Trophoblast cell (in vitro differentiated cells and primary cell): Measurements from ENCODE around the gene SLC33A1.
A peak's percentile ranks its signal among the peaks of the same experiment; 100 is the strongest.

Experiments used
- DNase-seq, 2 donors: peaks; one replicate each; pipeline ENCODE4 v3.0.0-alpha.2; 2016
- H2AFZ ChIP-seq: 2 replicates; pipeline ENCODE4 v1.6.1; 2013; ENCODE audit warnings: low read length, moderate library complexity, mild to moderate bottlenecking; ENCODE audit not compliant: insufficient read depth, poor library complexity
- H2AK5ac ChIP-seq: 2 replicates; pipeline ENCODE4 v1.6.1; 2013; ENCODE audit warnings: mild to moderate bottlenecking, low read length
- H2BK120ac ChIP-seq: 2 replicates; pipeline ENCODE4 v1.6.1; 2013; ENCODE audit warnings: low read length, mild to moderate bottlenecking, moderate library complexity; ENCODE audit not compliant: insufficient read depth, poor library complexity
- H2BK12ac ChIP-seq: 2 replicates; pipeline ENCODE4 v1.6.1; 2013; ENCODE audit warnings: mild to moderate bottlenecking, low read length, moderate library complexity
- H2BK5ac ChIP-seq: 2 replicates; pipeline ENCODE4 v1.6.1; 2013; ENCODE audit warnings: low read length, low read depth, moderate library complexity, mild to moderate bottlenecking; ENCODE audit not compliant: poor library complexity
- H3K14ac ChIP-seq: 2 replicates; pipeline ENCODE4 v1.6.1; 2013; ENCODE audit warnings: mild to moderate bottlenecking, low read length
- H3K18ac ChIP-seq: 2 replicates; pipeline ENCODE4 v1.6.1; 2013; ENCODE audit warnings: mild to moderate bottlenecking, low read length
- H3K23ac ChIP-seq: 2 replicates; pipeline ENCODE4 v1.6.1; 2013; ENCODE audit warnings: low read length
- H3K27ac ChIP-seq: 2 replicates; pipeline ENCODE4 v1.5.1; 2013; ENCODE audit warnings: low read depth, mild to moderate bottlenecking, inconsistent platforms, low read length, moderate library complexity
- H3K27me3 ChIP-seq: 2 replicates; pipeline ENCODE4 v1.6.1; 2013; ENCODE audit warnings: inconsistent platforms, mild to moderate bottlenecking, low read length, moderate library complexity; ENCODE audit not compliant: insufficient read depth
- H3K36me3 ChIP-seq, 2 experiments: 1 replicate in 1 of 2; 2 replicates in 1 of 2; pipeline ENCODE4 v1.6.1; 2013; ENCODE audit warnings: low read length in 2 of 2, mild to moderate bottlenecking in 2 of 2, moderate library complexity in 1 of 2; ENCODE audit not compliant: insufficient read depth in 2 of 2, control insufficient read depth in 1 of 2
- H3K4ac ChIP-seq: 2 replicates; pipeline ENCODE4 v1.6.1; 2013; ENCODE audit warnings: low read depth, mild to moderate bottlenecking, low read length, moderate library complexity
- H3K4me1 ChIP-seq, 2 experiments: 1 replicate in 1 of 2; 2 replicates in 1 of 2; pipeline ENCODE4 v1.6.1; 2013; ENCODE audit warnings: low read length in 2 of 2, mild to moderate bottlenecking in 2 of 2, moderate library complexity in 1 of 2; ENCODE audit not compliant: insufficient read depth in 2 of 2, control insufficient read depth in 1 of 2
- H3K4me2 ChIP-seq: 2 replicates; pipeline ENCODE4 v1.6.1; 2013; ENCODE audit warnings: inconsistent platforms, mild to moderate bottlenecking, low read length, moderate library complexity
- H3K4me3 ChIP-seq: 2 replicates; pipeline ENCODE4 v1.5.1; 2013; ENCODE audit warnings: mild to moderate bottlenecking, low read depth, low read length, inconsistent platforms
- H3K79me1 ChIP-seq: one replicate; pipeline ENCODE4 v1.6.1; 2013; ENCODE audit warnings: low read length
- H3K79me2 ChIP-seq: 2 replicates; pipeline ENCODE4 v1.6.1; 2013; ENCODE audit warnings: low read length, mild to moderate bottlenecking; ENCODE audit not compliant: control insufficient read depth, insufficient read depth, poor library complexity
- H3K9ac ChIP-seq: 2 replicates; pipeline ENCODE4 v1.6.1; 2013; ENCODE audit warnings: mild to moderate bottlenecking, low read length
- H3K9me3 ChIP-seq: 2 replicates; pipeline ENCODE4 v1.6.1; 2013; ENCODE audit warnings: low read depth, mild to moderate bottlenecking, control low read depth, inconsistent platforms, low read length; ENCODE audit not compliant: insufficient read depth
- H4K12ac ChIP-seq: 2 replicates; pipeline ENCODE4 v1.6.1; 2013; ENCODE audit warnings: low read depth, mild to moderate bottlenecking, low read length, moderate library complexity
- H4K8ac ChIP-seq: 2 replicates; pipeline ENCODE4 v1.6.1; 2013; ENCODE audit warnings: low read depth, mild to moderate bottlenecking, low read length, moderate library complexity
- H4K91ac ChIP-seq: one replicate; pipeline ENCODE4 v1.6.1; 2013; ENCODE audit warnings: low read depth, mild to moderate bottlenecking, low read length, moderate library complexity
- WGBS: extraction: QIAGEN DNeasy Blood & Tissue Kit; methylation state at CpG from one replicate; pipeline ENCODE4 v1.1.7; 2013; ENCODE audit warnings: missing lambda C conversion rate; ENCODE audit not compliant: insufficient read length, insufficient coverage; ENCODE audit errors: extremely low coverage; 5-methylcytosine and 5-hydroxymethylcytosine counted together

SLC33A1 gene

GRCh38 chr3:155885292-155885691 is 31.1 kb upstream of the SLC33A1 start:
- Histone ChIP-seq H3K9ac (no peak overlapping the region), H4K8ac (no peak overlapping the region)

GRCh38 chr3:155884292-155884691 is 30.1 kb upstream of the SLC33A1 start:
- H3K4me2 ChIP-seq: no peak overlapping the region
- no peak overlapping the region for H2AK5ac ChIP-seq
- H3K4ac ChIP-seq: no peak overlapping the region
- no peaks in the 10 kb centered on the region for H3K9me3 ChIP-seq
- no peak overlapping the region for H4K8ac ChIP-seq
- H3K18ac ChIP-seq: no peak overlapping the region
- no peak overlapping the region for H4K12ac ChIP-seq
- no peaks in the 10 kb centered on the region for H3K4me1 ChIP-seq
- H2AFZ ChIP-seq: no peak overlapping the region
- H2BK5ac ChIP-seq: no peak overlapping the region
- H3K4me3 ChIP-seq: no peak overlapping the region
- no peaks in the 10 kb centered on the region for H3K79me1 ChIP-seq
- no peak overlapping the region for H4K91ac ChIP-seq
- H3K27me3 ChIP-seq: no peaks in the 10 kb centered on the region
- H3K36me3 ChIP-seq: no peaks in the 10 kb centered on the region
- no peak overlapping the region for H2BK120ac ChIP-seq
- H3K9ac ChIP-seq: no peak overlapping the region
- DNase-seq: no peak
- H3K79me2 ChIP-seq: no peaks in the 10 kb centered on the region
- no peak overlapping the region for H3K23ac ChIP-seq
- no peak overlapping the region for H2BK12ac ChIP-seq
- H3K14ac ChIP-seq: no peak overlapping the region
- H3K27ac ChIP-seq: no peak overlapping the region
- WGBS: no CpG with 5 or more reads among the region's 7 CpGs

More at GRCh38 chr3:155885292-155885691, 31.1 kb upstream of the SLC33A1 start:
- DNase-seq: no peak
- Histone ChIP-seq H2AFZ (no peak overlapping the region), H3K4me2 (no peak overlapping the region), H4K12ac (no peak overlapping the region), H2BK12ac (no peak overlapping the region), H3K18ac (no peak overlapping the region), H3K4ac (no peak overlapping the region), H3K23ac (no peak overlapping the region), H3K79me1 (no peaks in the 10 kb centered on the region), H3K27ac (no peak overlapping the region), H3K4me3 (no peak overlapping the region), H2BK120ac (no peak overlapping the region), H3K4me1 (no peaks in the 10 kb centered on the region), H3K9me3 (no peaks in the 10 kb centered on the region), H4K91ac (no peak overlapping the region), H2BK5ac (no peak overlapping the region), H3K27me3 (no peaks in the 10 kb centered on the region), H2AK5ac (no peak overlapping the region), H3K14ac (no peak overlapping the region), H3K79me2 (no peaks in the 10 kb centered on the region), H3K36me3 (no peaks in the 10 kb centered on the region)

GRCh38 chr3:155880286-155880685 is 26.1 kb upstream of the SLC33A1 start:
- no peak overlapping the region for H4K12ac ChIP-seq
- H3K9ac ChIP-seq: no peak overlapping the region
- H3K4me1 ChIP-seq: no peaks in the 10 kb centered on the region
- no peak overlapping the region for H2BK5ac ChIP-seq
- no peak overlapping the region for H3K4me3 ChIP-seq
- H3K9me3 ChIP-seq: no peaks in the 10 kb centered on the region
- H2AFZ ChIP-seq: no peak overlapping the region
- H3K27ac ChIP-seq: no peak overlapping the region
- H4K8ac ChIP-seq: no peak overlapping the region
- H2BK120ac ChIP-seq: no peak overlapping the region
- H3K4ac ChIP-seq: no peak overlapping the region
- no peak overlapping the region for H3K4me2 ChIP-seq
- H2AK5ac ChIP-seq: no peak overlapping the region
- no peak overlapping the region for H3K18ac ChIP-seq
- H3K14ac ChIP-seq: no peak overlapping the region
- no peaks in the 10 kb centered on the region for H3K36me3 ChIP-seq
- H3K79me2 ChIP-seq: peaks cover 10% of the 10 kb centered on the region
- no peaks in the 10 kb centered on the region for H3K27me3 ChIP-seq
- no peak overlapping the region for H3K23ac ChIP-seq
- H3K79me1 ChIP-seq: no peaks in the 10 kb centered on the region
- DNase-seq: no peak
- no peak overlapping the region for H4K91ac ChIP-seq
- H2BK12ac ChIP-seq: no peak overlapping the region

- no peak overlapping the region for H4K12ac ChIP-seq
- no peak overlapping the region for H3K9ac ChIP-seq
- H3K4me1 ChIP-seq: no peaks in the 10 kb centered on the region
- H2BK120ac ChIP-seq: no peak overlapping the region
- no peak overlapping the region for H3K23ac ChIP-seq
- no peak overlapping the region for H3K14ac ChIP-seq
- H3K4ac ChIP-seq: peak overlapping the region; percentile 21
- H3K79me2 ChIP-seq: peaks cover 19% of the 10 kb centered on the region
- H3K4me3 ChIP-seq: no peak overlapping the region
- no peak overlapping the region for H4K91ac ChIP-seq
- no peaks in the 10 kb centered on the region for H3K9me3 ChIP-seq
- no peak overlapping the region for H2AFZ ChIP-seq
- DNase-seq: no peak
- no CpG with 5 or more reads among the region's 2 CpGs for WGBS
- H3K79me1 ChIP-seq: peaks cover under 1% of the 10 kb centered on the region
- no peak overlapping the region for H2BK5ac ChIP-seq
- H3K4me2 ChIP-seq: no peak overlapping the region
- no peak overlapping the region for H3K18ac ChIP-seq
- no peak overlapping the region for H2BK12ac ChIP-seq
- H3K27me3 ChIP-seq: no peaks in the 10 kb centered on the region
- no peak overlapping the region for H2AK5ac ChIP-seq
- no peaks in the 10 kb centered on the region for H3K36me3 ChIP-seq
- no peak overlapping the region for H3K27ac ChIP-seq
- no peak overlapping the region for H4K8ac ChIP-seq
Observed at GRCh38 chr3:155876503-155876902, 22.3 kb upstream of the SLC33A1 start.

- H3K79me1 ChIP-seq: peaks cover 6% of the 10 kb centered on the region
- no peak overlapping the region for H3K27ac ChIP-seq
- WGBS: no CpG with 5 or more reads among the region's 3 CpGs
- H3K18ac ChIP-seq: no peak overlapping the region
- no peak overlapping the region for H4K8ac ChIP-seq
- no peak overlapping the region for H2AFZ ChIP-seq
- H3K27me3 ChIP-seq: no peaks in the 10 kb centered on the region
- H3K4me1 ChIP-seq: no peaks in the 10 kb centered on the region
- no peak overlapping the region for H4K12ac ChIP-seq
- no peak overlapping the region for H3K4me2 ChIP-seq
- H3K23ac ChIP-seq: no peak overlapping the region
- H2AK5ac ChIP-seq: no peak overlapping the region
- H2BK5ac ChIP-seq: no peak overlapping the region
- H3K4ac ChIP-seq: peak overlapping the region; percentile 21
- no peak for DNase-seq
- H4K91ac ChIP-seq: no peak overlapping the region
- H2BK120ac ChIP-seq: no peak overlapping the region
- H3K36me3 ChIP-seq: no peaks in the 10 kb centered on the region
- peaks cover 23% of the 10 kb centered on the region for H3K79me2 ChIP-seq
- no peak overlapping the region for H3K4me3 ChIP-seq
- no peak overlapping the region for H3K9ac ChIP-seq
- H2BK12ac ChIP-seq: no peak overlapping the region
- no peak overlapping the region for H3K14ac ChIP-seq
- H3K9me3 ChIP-seq: no peaks in the 10 kb centered on the region
Observed at GRCh38 chr3:155876037-155876436, 21.8 kb upstream of the SLC33A1 start.
